ENCODE results near the gene SIT1.
A peak's percentile ranks its signal among the peaks of the same experiment; 100 is the strongest.

SIT1 gene

DNA sequence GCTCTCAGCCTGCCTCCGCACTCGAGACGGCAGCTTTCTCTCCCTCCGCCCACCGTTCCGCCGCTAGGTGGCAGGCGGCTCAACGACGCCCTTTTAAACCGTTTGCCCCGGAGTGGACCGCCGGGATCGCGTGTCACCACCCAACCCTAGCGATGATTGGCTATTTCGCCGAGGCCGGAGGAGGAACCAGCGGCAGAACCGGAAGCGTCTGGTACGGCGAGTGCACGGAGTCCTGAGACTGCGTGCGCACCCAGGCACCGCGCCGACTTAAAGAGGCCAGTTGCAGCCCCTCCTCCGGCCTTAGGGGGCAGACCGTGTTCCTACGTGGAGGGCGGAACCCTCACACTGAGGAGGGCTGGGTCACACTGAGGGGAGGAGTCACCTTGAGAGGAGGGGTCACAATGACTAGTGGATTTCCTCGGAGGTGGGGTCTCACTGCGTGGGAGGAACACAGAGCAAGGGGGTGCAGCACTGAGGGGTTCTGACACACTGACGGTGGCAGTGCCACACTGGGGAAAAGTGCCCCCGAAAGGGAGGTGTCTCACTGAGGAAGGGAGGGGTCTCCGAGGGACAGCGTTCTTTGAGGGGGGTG is 46.6 kb downstream of the SIT1 start:
- DNase-seq, result peak; percentile 98

DNA sequence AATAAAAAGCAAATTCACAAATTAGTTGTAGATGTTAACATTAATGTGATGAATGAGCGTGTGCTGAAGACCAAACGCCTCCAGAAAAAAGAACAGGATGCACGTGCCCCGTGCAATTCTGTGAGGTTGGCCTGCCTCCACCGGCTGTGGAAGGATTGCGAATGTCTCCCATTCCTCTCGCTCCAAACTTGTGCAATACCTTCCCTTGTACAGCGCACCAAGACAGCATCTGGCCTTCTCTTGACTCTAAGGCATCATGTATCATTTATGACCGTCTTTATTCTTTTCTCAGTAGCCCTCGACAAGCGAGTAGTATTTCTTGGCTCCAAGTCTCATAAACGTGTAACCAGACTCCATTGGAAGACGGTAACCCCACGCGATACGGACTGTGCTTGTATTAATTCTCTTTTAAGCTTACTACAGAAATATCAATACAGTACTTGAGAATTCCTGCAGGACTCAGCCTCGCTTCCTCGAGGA is 47.2 kb downstream of the SIT1 start:
- DNase-seq, result peak; percentile 91

DNA sequence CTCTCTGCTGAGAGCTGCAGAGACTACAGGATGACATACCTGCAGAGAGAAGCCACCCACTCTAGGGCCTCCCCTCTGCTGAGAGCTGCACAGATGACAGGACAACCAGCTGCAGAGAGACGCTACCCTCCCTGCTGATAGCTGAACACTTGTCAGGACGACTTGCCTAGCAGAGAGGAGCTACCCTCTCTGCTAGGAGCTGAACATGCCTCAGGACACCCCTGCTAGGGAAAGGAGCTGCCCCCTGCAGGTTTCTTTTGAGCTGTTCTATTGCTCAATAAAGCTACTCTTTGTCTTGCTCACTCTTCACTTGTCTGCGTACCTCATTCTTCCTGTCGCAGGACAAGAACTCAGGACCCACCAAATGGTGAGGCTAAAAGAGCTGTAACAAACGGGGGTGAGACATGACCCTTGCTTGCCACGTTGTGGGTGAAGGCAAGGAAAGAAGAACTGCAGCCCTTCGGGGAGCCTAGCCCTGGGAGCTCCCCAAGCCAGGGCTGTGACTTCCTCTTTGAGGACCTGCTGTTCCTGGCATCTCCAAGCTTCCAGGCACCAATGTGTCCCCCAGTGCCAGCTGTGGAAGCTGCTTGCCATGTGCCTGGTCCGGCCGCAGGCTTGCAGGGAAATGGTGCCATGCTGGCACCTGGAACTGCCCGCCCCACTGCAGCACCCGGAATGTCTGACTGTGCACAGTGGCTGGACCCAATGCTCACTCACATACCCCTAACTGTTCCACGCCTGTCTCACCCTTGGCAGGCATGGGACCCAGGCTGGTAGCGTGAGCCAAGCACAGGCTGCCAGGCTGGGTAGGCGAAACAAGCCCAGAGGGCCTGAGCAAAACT is 50.7 kb downstream of the SIT1 start:
- DNase-seq, result no peak

Data from DMS79 treated with DMSO at 0.1 percent for 48 hours (cell line).